Liver (tissue), 9 donors: ENCODE data around the gene RGL1. TPM values are rescaled to one million over a fixed set of nuclear protein-coding genes. Genes with fewer than 3 reads are reported as not detected.
A peak's percentile ranks its signal among the peaks of the same experiment; 100 is the strongest.

ENCODE experiments used
- DNase-seq: peaks from one replicate; pipeline ENCODE4 v3.0.0-alpha.2; 2017; ENCODE audit warnings: low spot score
- H3K27ac ChIP-seq, 2 donors: one replicate each; pipeline ENCODE4 v1.7.0; 2013; ENCODE audit warnings: inconsistent platforms in 2 of 2, low read length in 2 of 2, control low read depth in 1 of 2, low read depth in 1 of 2, mild to moderate bottlenecking in 1 of 2
- H3K27me3 ChIP-seq, 4 donors: one replicate each; pipeline versions ENCODE4 v1.6.1 to v1.7.0; 2013; ENCODE audit warnings: low read length in 3 of 4, inconsistent platforms in 1 of 4, mild to moderate bottlenecking in 1 of 4, moderate library complexity in 1 of 4; ENCODE audit not compliant: control insufficient read depth in 4 of 4, insufficient read depth in 4 of 4
- H3K36me3 ChIP-seq, 4 donors: one replicate each; pipeline versions ENCODE4 v1.6.1 to v1.7.0; 2013; ENCODE audit warnings: low read length in 3 of 4, mild to moderate bottlenecking in 3 of 4, low read depth in 1 of 4, moderate library complexity in 1 of 4; ENCODE audit not compliant: control insufficient read depth in 4 of 4, insufficient read depth in 3 of 4
- H3K4me1 ChIP-seq, 4 donors: one replicate each; pipeline versions ENCODE4 v1.6.1 to v1.7.0; 2013; ENCODE audit warnings: low read length in 3 of 4, mild to moderate bottlenecking in 3 of 4, moderate library complexity in 1 of 4; ENCODE audit not compliant: control insufficient read depth in 4 of 4, insufficient read depth in 4 of 4
- H3K4me3 ChIP-seq, 3 donors: one replicate each; pipeline versions ENCODE4 v1.6.1 to v1.7.0; 2013; ENCODE audit warnings: low read length in 3 of 3, control low read depth in 1 of 3, low read depth in 1 of 3, mild to moderate bottlenecking in 1 of 3
- H3K9ac ChIP-seq, 2 donors: one replicate each; pipeline ENCODE4 v1.7.0; 2013; ENCODE audit warnings: low read length in 2 of 2, mild to moderate bottlenecking in 2 of 2, moderate library complexity in 2 of 2, control low read depth in 1 of 2, low read depth in 1 of 2
- H3K9me3 ChIP-seq, 4 donors: one replicate each; pipeline versions ENCODE4 v1.6.1 to v1.7.0; 2013; ENCODE audit warnings: low read length in 3 of 4; ENCODE audit not compliant: control insufficient read depth in 4 of 4
- ATF3 ChIP-seq: IDR thresholded peaks from 2 replicates; pipeline ENCODE4 v1.6.1; 2016; ENCODE audit warnings: antibody characterized with exemption
- CTCF ChIP-seq: fragments of 150-350 bp; IDR thresholded peaks from 2 replicates; pipeline ENCODE4 v1.5.1; 2017; ENCODE audit warnings: improper control_type of control experiment, low read depth, low read length; ENCODE audit not compliant: missing input control
- EGR1 ChIP-seq, 2 donors: IDR thresholded peaks; 2 replicates each; pipeline ENCODE4 v1.6.1; 2016 to 2018; ENCODE audit warnings: antibody characterized with exemption in 2 of 2, low read depth in 2 of 2
- FOXA1 ChIP-seq: IDR thresholded peaks from 2 replicates; pipeline ENCODE4 v1.6.1; 2016; ENCODE audit warnings: antibody characterized with exemption
- FOXA2 ChIP-seq: IDR thresholded peaks from 2 replicates; pipeline ENCODE4 v1.6.1; 2016; ENCODE audit warnings: antibody characterized with exemption
- GABPA ChIP-seq, 2 donors: IDR thresholded peaks in 1 of 2; conservative IDR thresholded peaks in 1 of 2; 2 replicates each; pipeline ENCODE4 v1.6.1; 2016; ENCODE audit warnings: antibody characterized with exemption in 2 of 2, mild to moderate bottlenecking in 1 of 2, moderate library complexity in 1 of 2
- HNF4A ChIP-seq, 2 donors: conservative IDR thresholded peaks; 2 replicates each; pipeline ENCODE4 v1.6.1; 2016; ENCODE audit warnings: antibody characterized with exemption in 2 of 2, mild to moderate bottlenecking in 2 of 2
- HNF4G ChIP-seq: IDR thresholded peaks from 2 replicates; pipeline ENCODE4 v1.6.1; 2016; ENCODE audit warnings: antibody characterized with exemption
- JUND ChIP-seq, 2 donors: IDR thresholded peaks; 2 replicates each; pipeline ENCODE4 v1.6.1; 2016; ENCODE audit warnings: antibody characterized with exemption in 2 of 2
- MAX ChIP-seq: IDR thresholded peaks from 2 replicates; pipeline ENCODE4 v1.6.1; 2016; ENCODE audit warnings: antibody characterized with exemption
- NR2F2 ChIP-seq: IDR thresholded peaks from 2 replicates; pipeline ENCODE4 v1.6.1; 2016; ENCODE audit warnings: antibody characterized with exemption
- RAD21 ChIP-seq, 2 donors: IDR thresholded peaks; 2 replicates each; pipeline ENCODE4 v1.6.1; 2016; ENCODE audit warnings: antibody characterized with exemption in 2 of 2, mild to moderate bottlenecking in 2 of 2
- RXRA ChIP-seq, 2 donors: IDR thresholded peaks; 2 replicates each; pipeline ENCODE4 v1.6.1; 2017 to 2018; ENCODE audit warnings: antibody characterized with exemption in 2 of 2, mild to moderate bottlenecking in 1 of 2
- SP1 ChIP-seq: IDR thresholded peaks from 2 replicates; pipeline ENCODE4 v1.6.1; 2018; ENCODE audit warnings: antibody characterized with exemption, mild to moderate bottlenecking
- TAF1 ChIP-seq: conservative IDR thresholded peaks from 2 replicates; pipeline ENCODE4 v1.6.1; 2016; ENCODE audit warnings: antibody characterized with exemption, mild to moderate bottlenecking
- YY1 ChIP-seq: IDR thresholded peaks from 2 replicates; pipeline ENCODE4 v1.6.1; 2016; ENCODE audit warnings: antibody characterized with exemption, mild to moderate bottlenecking
- ZBTB33 ChIP-seq: IDR thresholded peaks from 2 replicates; pipeline ENCODE4 v1.6.1; 2016; ENCODE audit warnings: antibody characterized with exemption
- WGBS: extraction: QIAGEN DNeasy Blood & Tissue Kit; methylation state at CpG from one replicate; pipeline ENCODE4 v1.1.7; 2013; 5-methylcytosine and 5-hydroxymethylcytosine counted together
- polyA plus RNA-seq, 2 donors: library from polyadenylated mRNA; stranded (reverse) in 1 of 2; unstranded in 1 of 2; fragments of 200-250 nt in 1 of 2; fragments of >200 nt in 1 of 2; fragmentation: Nextera tagmentation in 1 of 2; extraction: Ambion mirVana in 1 of 2; gene quantifications; one replicate each; pipeline versions ENCODE4 v1.2.1 to v1.2.3, GENCODE V29; 2013 to 2015
- total RNA-seq, 2 donors: library from RNA; depleted of rRNA; stranded (reverse); fragments of >200 nt; gene quantifications; one replicate each; pipeline ENCODE4 v1.2.3, GENCODE V29; 2014
- donor health status: healthy.
- donor health status: healthy.
- donor health status: healthy.
- donor health status: healthy.
- donor health status: healthy.

Gene RGL1
- total and polyA plus RNA-seq, 4 donors: 3.9 to 15.3 (median 8.9) TPM

- Histone ChIP-seq H3K27ac (peak overlapping the region in 1 of 2 donors; percentile 32), H3K4me1 (peaks cover 0 to 2% (median 0%) of the 10 kb centered on the region in 4 donors)
- peak in 1 of 2 donors; percentile 51 for TF ChIP-seq JUND (IDR thresholded peaks at IDR 0.05)
- TF ChIP-seq TAF1: no peak
- TF ChIP-seq YY1: no peak
- TF ChIP-seq EGR1 (IDR thresholded peaks at IDR 0.05; ENCODE audit: low read depth in 2 of 2): no peak
Observed at GRCh38 chr1:183881387-183882131, 76.6 kb downstream of the RGL1 start.

GRCh38 chr1:183882335-183883167, 77.6 kb downstream of the RGL1 start:
- no peak overlapping the region for H3K4me3 ChIP-seq
- no peak for TF ChIP-seq FOXA1
- no peak for TF ChIP-seq GABPA (IDR thresholded peaks at IDR 0.05 in 1 of 2, conservative IDR thresholded peaks at IDR 0.05 in 1 of 2)
- TF ChIP-seq MAX: no peak
- no peak for TF ChIP-seq JUND (IDR thresholded peaks at IDR 0.05)
- TF ChIP-seq HNF4A (conservative IDR thresholded peaks at IDR 0.05): no peak
- TF ChIP-seq TAF1: no peak
- no peak for TF ChIP-seq YY1
- no peaks in the 10 kb centered on the region for H3K27me3 ChIP-seq
- H3K36me3 ChIP-seq: no peaks in the 10 kb centered on the region
- H3K9ac ChIP-seq: no peak overlapping the region
- no peaks in the 10 kb centered on the region for H3K9me3 ChIP-seq
- H3K27ac ChIP-seq: peak overlapping the region in 1 of 2 donors; percentile 32
- no peak for DNase-seq
- no peaks in the 10 kb centered on the region for H3K4me1 ChIP-seq
- WGBS: 79% methylated on average over 8 of the region's 8 CpGs

More at GRCh38 chr1:183881387-183882131, 76.6 kb downstream of the RGL1 start:
- Histone ChIP-seq H3K9ac (no peak overlapping the region), H3K27me3 (no peaks in the 10 kb centered on the region), H3K9me3 (no peaks in the 10 kb centered on the region), H3K4me3 (no peak overlapping the region), H3K36me3 (no peaks in the 10 kb centered on the region)
- no peak for DNase-seq
- WGBS: 64% methylated on average over 4 of the region's 4 CpGs

GRCh38 chr1:183883623-183884022, 78.7 kb downstream of the RGL1 start:
- no peak for DNase-seq
- Histone ChIP-seq H3K9me3 (no peaks in the 10 kb centered on the region), H3K27me3 (no peaks in the 10 kb centered on the region), H3K27ac (peak overlapping the region in 1 of 2 donors; percentile 24), H3K4me3 (no peak overlapping the region), H3K9ac (no peak overlapping the region), H3K4me1 (peaks cover 0 to 3% (median 0%) of the 10 kb centered on the region in 4 donors), H3K36me3 (no peaks in the 10 kb centered on the region)
- WGBS: 77% methylated on average over 5 of the region's 5 CpGs
- no peak for TF ChIP-seq GABPA (IDR thresholded peaks at IDR 0.05 in 1 of 2, conservative IDR thresholded peaks at IDR 0.05 in 1 of 2)
- TF ChIP-seq FOXA2: no peak
- no peak for TF ChIP-seq HNF4A (conservative IDR thresholded peaks at IDR 0.05)
- TF ChIP-seq FOXA1: no peak
- no peak for TF ChIP-seq SP1
- TF ChIP-seq RXRA (IDR thresholded peaks at IDR 0.05): no peak
- no peak for TF ChIP-seq NR2F2
- TF ChIP-seq JUND (IDR thresholded peaks at IDR 0.05): no peak
- no peak for TF ChIP-seq EGR1 (IDR thresholded peaks at IDR 0.05; ENCODE audit: low read depth in 2 of 2)
- no peak for TF ChIP-seq ZBTB33
- TF ChIP-seq CTCF: no peak
- TF ChIP-seq HNF4G: no peak
- no peak for TF ChIP-seq YY1
- no peak for TF ChIP-seq TAF1
- TF ChIP-seq ATF3: no peak
- TF ChIP-seq MAX: no peak
- no peak for TF ChIP-seq RAD21 (IDR thresholded peaks at IDR 0.05)
